ENCODE results near the gene DENND2C. TPM values are rescaled to one million over a fixed set of nuclear protein-coding genes. Genes with fewer than 3 reads are reported as not detected.

DENND2C gene
- polyA plus RNA-seq, 1 donor, result 5.4 TPM

- no peak for DNase-seq
These were observed 124.1 kb downstream of the DENND2C start for GRCh38 chr1:114545796-114546195.

DNA sequence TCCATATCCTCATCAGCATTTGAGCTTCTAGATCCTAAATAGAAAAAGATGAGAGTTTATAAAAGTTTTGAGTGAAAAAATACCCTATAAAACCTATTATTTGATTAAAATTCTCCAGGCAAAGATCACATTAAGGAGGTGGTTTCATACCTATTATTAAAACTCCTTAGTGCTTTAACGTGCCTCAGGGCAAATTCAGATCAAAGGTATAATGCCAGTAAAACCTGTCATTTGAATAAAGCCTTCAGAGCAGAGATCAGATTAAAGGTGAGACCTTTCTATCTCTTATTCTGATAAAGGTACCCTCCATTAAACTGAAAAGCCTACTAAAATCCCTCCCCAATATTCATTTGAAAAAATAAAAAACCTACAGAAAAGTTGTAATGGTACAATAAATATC lies 124.5 kb downstream of the DENND2C start:
- no peak for DNase-seq

GRCh38 chr1:114540821-114541220 lies 129.0 kb downstream of the DENND2C start:
- DNase-seq, result no peak

DNA sequence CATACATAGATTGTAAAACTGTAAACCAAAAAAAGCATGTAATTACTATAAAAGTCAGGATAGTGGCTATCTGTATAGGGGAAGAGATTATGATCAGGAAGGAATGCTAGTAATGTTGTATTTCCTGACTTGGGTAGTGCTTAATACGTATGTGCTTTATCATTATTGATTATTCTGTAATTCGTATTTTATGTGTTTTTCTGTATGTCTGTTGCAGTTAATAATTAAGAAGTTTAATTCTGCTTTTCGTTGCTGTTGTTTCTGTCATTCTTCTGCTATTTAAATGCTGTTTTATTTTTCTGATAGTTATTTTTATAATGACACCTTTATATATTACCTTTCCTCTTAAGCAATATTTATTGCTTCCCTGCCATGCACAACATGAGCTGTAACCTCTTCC lies 129.6 kb downstream of the DENND2C start:
- DNase-seq, result no peak

DNA sequence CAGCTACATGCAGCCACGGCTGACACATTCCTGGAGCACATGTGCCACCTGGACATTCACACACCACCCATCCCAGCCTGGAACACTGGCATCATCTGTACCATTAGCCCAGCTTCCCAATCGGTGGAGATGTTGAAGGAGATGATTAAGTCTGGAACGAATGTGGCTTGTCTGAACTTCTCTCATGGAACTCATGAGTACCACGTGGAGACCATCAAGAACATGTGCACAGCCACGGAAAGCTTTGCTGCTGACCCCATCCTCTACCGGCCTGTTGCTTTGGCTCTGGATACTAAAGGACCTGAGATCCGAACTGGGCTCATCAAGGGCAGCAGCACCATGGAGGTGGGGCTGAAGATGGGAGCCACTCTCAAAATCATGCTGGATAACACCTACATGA lies 133.8 kb downstream of the DENND2C start:
- no peak for DNase-seq

- DNase-seq, result no peak
These were observed 134.4 kb downstream of the DENND2C start for GRCh38 chr1:114535401-114535800.

Other genes with a start within 250 kb of the DENND2C start
- 74.4 TPM for gene TRIM33, start 158.8 kb downstream of the DENND2C start, polyA plus RNA-seq (ENCODE audit: insufficient read length)
- 64.0 TPM for gene BCAS2, start 88.4 kb downstream of the DENND2C start, polyA plus RNA-seq (ENCODE audit: insufficient read length)
- not detected for gene AMPD1, start 25.5 kb upstream of the DENND2C start, polyA plus RNA-seq (ENCODE audit: insufficient read length)
- 74.6 TPM for gene NRAS, start 46.7 kb upstream of the DENND2C start, polyA plus RNA-seq (ENCODE audit: insufficient read length)
- 506 TPM for gene CSDE1, start 87.9 kb upstream of the DENND2C start, polyA plus RNA-seq (ENCODE audit: insufficient read length)
- gene SIKE1, start 110.6 kb upstream of the DENND2C start, polyA plus RNA-seq (ENCODE audit: insufficient read length), result 72.1 TPM
- gene SYCP1, start 184.8 kb upstream of the DENND2C start, polyA plus RNA-seq (ENCODE audit: insufficient read length), result 0.90 TPM

Measured in left kidney (tissue), 2 donors.